Activated CD4-positive, alpha-beta T cell treated with anti-CD3 and anti-CD28 coated beads, Interleukin-2, amount 10 ng/mL, durations not matched to agents 7 days and 5 days (primary cell): ENCODE measurements around the gene ATOSA. TPM values are rescaled to one million over a fixed set of nuclear protein-coding genes. Genes with fewer than 3 reads are reported as not detected.

Source experiments
- CTCF ChIA-PET: fragments of 350-600 bp; sonication (Branson Sonifier 250); formaldehyde crosslinking; loops from one replicate; lab custom pipeline; 2021; ENCODE audit warnings: antibody characterized with exemption; lab: Charles Lee
- POLR2A ChIA-PET: fragments of 350-600 bp; sonication (Branson Sonifier 250); formaldehyde crosslinking; loops from one replicate; lab custom pipeline; 2021; ENCODE audit warnings: antibody characterized with exemption; lab: Charles Lee
- DNase-seq: peaks from one replicate; pipeline ENCODE4 v3.0.0-alpha.2; 2020
- H3K27ac Mint-ChIP-seq: one replicate; pipeline ENCODE4 v1.8.0; 2021; ENCODE audit warnings: mild to moderate bottlenecking, moderate library complexity, mixed read lengths
- H3K27me3 Mint-ChIP-seq: one replicate; pipeline ENCODE4 v1.8.0; 2021; ENCODE audit warnings: mixed read lengths
- H3K36me3 Mint-ChIP-seq: one replicate; pipeline ENCODE4 v1.8.0; 2021; ENCODE audit warnings: low read depth, mixed read lengths
- H3K4me1 Mint-ChIP-seq: one replicate; pipeline ENCODE4 v1.8.0; 2021; ENCODE audit warnings: mixed read lengths
- H3K4me3 Mint-ChIP-seq: one replicate; pipeline ENCODE4 v1.8.0; 2021; ENCODE audit warnings: mild to moderate bottlenecking, moderate library complexity, mixed read lengths
- H3K9me3 Mint-ChIP-seq: one replicate; pipeline ENCODE4 v1.8.0; 2021; ENCODE audit warnings: mixed read lengths
- total RNA-seq, 2 experiments: library from RNA; stranded (reverse); gene quantifications; one replicate each; pipeline ENCODE4 v1.2.3, GENCODE V29; 2021

ATOSA gene
- total RNA-seq, 2 experiments from 2014 or later, result 39.5 to 41.1 TPM

- Mint-ChIP-seq H3K9me3 (no peaks in the 10 kb centered on the region), H3K36me3 (peaks cover 56% of the 10 kb centered on the region), H3K27me3 (no peaks in the 10 kb centered on the region), H3K27ac (no peak overlapping the region), H3K4me3 (no peak overlapping the region), H3K4me1 (peaks cover 37% of the 10 kb centered on the region)
- CTCF ChIA-PET, result no interaction called here
- POLR2A ChIA-PET, result no interaction called here
- DNase-seq, result no peak
Observed at GRCh38 chr15:52660192-52660591, 19.0 kb downstream of the ATOSA start.

- H3K9me3 Mint-ChIP-seq, result no peaks in the 10 kb centered on the region
- H3K4me1 Mint-ChIP-seq, result peaks cover 32% of the 10 kb centered on the region
- H3K4me3 Mint-ChIP-seq, result no peak overlapping the region
- ChIA-PET CTCF (interaction anchor here (0.7 to 1.5 kb wide), 5 partner anchors 11 to 76 kb away, joined by 3 to 4 read pairs (median 3); no protein-coding TSS in a partner anchor), POLR2A (no interaction called here)
- peaks cover 51% of the 10 kb centered on the region for H3K36me3 Mint-ChIP-seq
- no peaks in the 10 kb centered on the region for H3K27me3 Mint-ChIP-seq
- peak; percentile 44 for DNase-seq
- peak overlapping the region; percentile 77 for H3K27ac Mint-ChIP-seq
Observed at GRCh38 chr15:52658955-52659354, 20.2 kb downstream of the ATOSA start.

- H3K27ac Mint-ChIP-seq, result no peak overlapping the region
- no peak for DNase-seq
- no peaks in the 10 kb centered on the region for H3K27me3 Mint-ChIP-seq
- ChIA-PET CTCF (interaction anchor here (1.4 to 1.5 kb wide), 2 partner anchors 10 to 21 kb away, joined by 3 to 4 read pairs; no protein-coding TSS in a partner anchor), POLR2A (no interaction called here)
- peaks cover 51% of the 10 kb centered on the region for H3K36me3 Mint-ChIP-seq
- H3K4me3 Mint-ChIP-seq, result no peak overlapping the region
- no peaks in the 10 kb centered on the region for H3K9me3 Mint-ChIP-seq
- peaks cover 30% of the 10 kb centered on the region for H3K4me1 Mint-ChIP-seq
Observed at GRCh38 chr15:52657338-52657737, 21.9 kb downstream of the ATOSA start.

- Mint-ChIP-seq H3K27me3 (no peaks in the 10 kb centered on the region), H3K36me3 (peaks cover 47% of the 10 kb centered on the region), H3K4me1 (peaks cover 28% of the 10 kb centered on the region), H3K9me3 (no peaks in the 10 kb centered on the region), H3K4me3 (no peak overlapping the region), H3K27ac (no peak overlapping the region)
- ChIA-PET POLR2A (no interaction called here), CTCF (interaction anchor here (1.0 kb wide), 1 partner anchor 78 kb away, joined by 3 read pairs; no protein-coding TSS in a partner anchor)
- DNase-seq, result no peak
Observed at GRCh38 chr15:52656412-52656811, 22.8 kb downstream of the ATOSA start.

GRCh38 chr15:52653431-52653964, 25.7 kb downstream of the ATOSA start:
- no peaks in the 10 kb centered on the region for H3K9me3 Mint-ChIP-seq
- no peak for DNase-seq
- H3K4me1 Mint-ChIP-seq, result peaks cover 14% of the 10 kb centered on the region
- no peak overlapping the region for H3K4me3 Mint-ChIP-seq
- CTCF ChIA-PET, result interaction anchor here (0.9 kb wide), 1 partner anchor 24 kb away, joined by 3 read pairs; no protein-coding TSS in a partner anchor
- H3K36me3 Mint-ChIP-seq, result peaks cover 32% of the 10 kb centered on the region
- H3K27me3 Mint-ChIP-seq, result no peaks in the 10 kb centered on the region
- H3K27ac Mint-ChIP-seq, result no peak overlapping the region
- POLR2A ChIA-PET, result no interaction called here

GRCh38 chr15:52652984-52653383, 26.2 kb downstream of the ATOSA start:
- POLR2A ChIA-PET, result no interaction called here
- Mint-ChIP-seq H3K27ac (no peak overlapping the region), H3K36me3 (peaks cover 27% of the 10 kb centered on the region), H3K4me3 (no peak overlapping the region), H3K4me1 (peaks cover 9% of the 10 kb centered on the region), H3K9me3 (no peaks in the 10 kb centered on the region), H3K27me3 (no peaks in the 10 kb centered on the region)
- DNase-seq, result no peak
- CTCF ChIA-PET, result interaction anchor here (0.9 kb wide), 1 partner anchor 24 kb away, joined by 3 read pairs; no protein-coding TSS in a partner anchor

- Mint-ChIP-seq H3K27me3 (no peaks in the 10 kb centered on the region), H3K4me1 (peaks cover 9% of the 10 kb centered on the region), H3K9me3 (no peaks in the 10 kb centered on the region), H3K4me3 (no peak overlapping the region), H3K27ac (peak overlapping the region; percentile 31), H3K36me3 (peaks cover 27% of the 10 kb centered on the region)
- CTCF ChIA-PET, result interaction anchor here (0.6 to 1.4 kb wide), 2 partner anchors 11 to 69 kb away, joined by 3 to 4 read pairs; no protein-coding TSS in a partner anchor
- DNase-seq, result no peak
- POLR2A ChIA-PET, result interaction anchor here (0.6 kb wide), 1 partner anchor 31 kb away, joined by 3 read pairs; no protein-coding TSS in a partner anchor
Observed at GRCh38 chr15:52652286-52652685, 26.9 kb downstream of the ATOSA start.

- ChIA-PET POLR2A (interaction anchor here (0.6 kb wide), 1 partner anchor 31 kb away, joined by 3 read pairs; no protein-coding TSS in a partner anchor), CTCF (interaction anchor here (0.6 to 1.4 kb wide), 2 partner anchors 11 to 69 kb away, joined by 3 to 4 read pairs; no protein-coding TSS in a partner anchor)
- Mint-ChIP-seq H3K4me1 (peaks cover 9% of the 10 kb centered on the region), H3K27ac (peak overlapping the region; percentile 31), H3K9me3 (no peaks in the 10 kb centered on the region), H3K36me3 (peaks cover 28% of the 10 kb centered on the region), H3K4me3 (no peak overlapping the region), H3K27me3 (no peaks in the 10 kb centered on the region)
- peak; percentile 47 for DNase-seq
Observed at GRCh38 chr15:52651868-52652267, 27.3 kb downstream of the ATOSA start.

GRCh38 chr15:52651114-52651513, 28.1 kb downstream of the ATOSA start:
- ChIA-PET POLR2A (no interaction called here), CTCF (interaction anchor here (1.4 kb wide), 1 partner anchor 68 kb away, joined by 4 read pairs; no protein-coding TSS in a partner anchor)
- Mint-ChIP-seq H3K4me3 (no peak overlapping the region), H3K9me3 (no peaks in the 10 kb centered on the region), H3K4me1 (peaks cover 9% of the 10 kb centered on the region), H3K36me3 (peaks cover 29% of the 10 kb centered on the region), H3K27ac (no peak overlapping the region), H3K27me3 (no peaks in the 10 kb centered on the region)
- no peak for DNase-seq

- no peak overlapping the region for H3K27ac Mint-ChIP-seq
- H3K27me3 Mint-ChIP-seq, result no peaks in the 10 kb centered on the region
- ChIA-PET POLR2A (no interaction called here), CTCF (interaction anchor here (0.6 to 1.1 kb wide), 2 partner anchors 22 to 26 kb away, joined by 3 to 6 read pairs; no protein-coding TSS in a partner anchor)
- H3K36me3 Mint-ChIP-seq, result peaks cover 34% of the 10 kb centered on the region
- no peaks in the 10 kb centered on the region for H3K9me3 Mint-ChIP-seq
- H3K4me3 Mint-ChIP-seq, result no peak overlapping the region
- peaks cover 9% of the 10 kb centered on the region for H3K4me1 Mint-ChIP-seq
- no peak for DNase-seq
Observed at GRCh38 chr15:52649686-52650085, 29.5 kb downstream of the ATOSA start.

GRCh38 chr15:52645916-52646315, 33.3 kb downstream of the ATOSA start:
- Mint-ChIP-seq H3K27ac (no peak overlapping the region), H3K27me3 (no peaks in the 10 kb centered on the region), H3K4me1 (peaks cover 18% of the 10 kb centered on the region), H3K9me3 (no peaks in the 10 kb centered on the region), H3K36me3 (peaks cover 22% of the 10 kb centered on the region), H3K4me3 (no peak overlapping the region)
- no peak for DNase-seq
- POLR2A ChIA-PET, result no interaction called here
- CTCF ChIA-PET, result no interaction called here

- POLR2A ChIA-PET, result interaction anchor here (0.7 kb wide), 1 partner anchor 362 kb away, joined by 3 read pairs; no protein-coding TSS in a partner anchor
- H3K27ac Mint-ChIP-seq, result no peak overlapping the region
- CTCF ChIA-PET, result interaction anchor here (1.5 to 1.6 kb wide), 2 partner anchors 16 to 20 kb away, joined by 3 read pairs; no protein-coding TSS in a partner anchor
Observed at GRCh38 chr15:52642386-52643361, 36.5 kb downstream of the ATOSA start.

More at GRCh38 chr15:52642386-52643361, 36.5 kb downstream of the ATOSA start:
- H3K4me3 Mint-ChIP-seq, result no peak overlapping the region
- DNase-seq, result no peak
- no peaks in the 10 kb centered on the region for H3K9me3 Mint-ChIP-seq
- H3K4me1 Mint-ChIP-seq, result peaks cover 18% of the 10 kb centered on the region
- no peaks in the 10 kb centered on the region for H3K27me3 Mint-ChIP-seq
- H3K36me3 Mint-ChIP-seq, result peaks cover 21% of the 10 kb centered on the region
